Stimulated activated CD4-positive, alpha-beta T cell treated with anti-CD3 and anti-CD28 coated beads, Interleukin-1b, Interleukin-23, amount 100 ng/mL, for 24 hours (primary cell): ENCODE measurements around the gene AJM1.
"Not testable (repeated sequence)": the region's sequence is repeated elsewhere in the genome, so short reads cannot be mapped to it uniquely, and the experiment has no call there.

ENCODE experiments used
- DNase-seq, 4 experiments: peaks; one replicate each; pipeline ENCODE4 v3.0.0-alpha.2; 2020; ENCODE audit warnings: low read depth in 4 of 4, low spot score in 1 of 4

AJM1 gene

DNA sequence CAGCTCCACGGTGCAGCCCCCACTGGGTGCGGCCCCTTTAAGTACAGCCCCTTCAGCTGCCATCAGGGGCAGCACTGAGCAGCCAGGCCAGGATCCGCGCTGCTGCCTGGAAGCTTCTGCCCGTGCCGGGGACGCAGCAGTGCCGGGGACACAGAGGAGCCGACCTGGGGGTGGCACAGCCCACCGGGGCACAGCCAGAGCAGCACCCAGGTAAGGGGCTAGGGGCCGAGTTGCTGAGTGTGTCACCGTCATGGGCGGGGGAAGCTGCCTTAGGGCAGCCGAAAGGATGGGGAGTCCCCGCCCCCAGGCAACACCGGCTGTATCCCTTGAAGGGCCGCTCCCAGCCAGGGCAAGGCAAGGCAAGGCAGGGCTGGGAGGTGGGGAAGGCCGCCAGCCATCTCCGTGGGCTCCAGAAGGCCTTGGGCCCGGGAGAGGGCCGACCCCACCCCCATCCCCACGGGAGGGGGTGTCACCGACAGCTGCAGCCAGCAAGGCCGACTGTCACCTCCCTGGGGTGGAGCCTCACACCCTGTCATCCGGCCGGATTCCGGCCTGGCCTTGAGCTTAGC lies at the start of gene AJM1:
Gene AJM1, plus strand, starts transcription at position 99 of the 569 bp plus-strand sequence. CDS start 1,937 bp downstream, outside the sequence.
- DNase-seq, result peak; percentile 43 to 73 (median 56)

DNA sequence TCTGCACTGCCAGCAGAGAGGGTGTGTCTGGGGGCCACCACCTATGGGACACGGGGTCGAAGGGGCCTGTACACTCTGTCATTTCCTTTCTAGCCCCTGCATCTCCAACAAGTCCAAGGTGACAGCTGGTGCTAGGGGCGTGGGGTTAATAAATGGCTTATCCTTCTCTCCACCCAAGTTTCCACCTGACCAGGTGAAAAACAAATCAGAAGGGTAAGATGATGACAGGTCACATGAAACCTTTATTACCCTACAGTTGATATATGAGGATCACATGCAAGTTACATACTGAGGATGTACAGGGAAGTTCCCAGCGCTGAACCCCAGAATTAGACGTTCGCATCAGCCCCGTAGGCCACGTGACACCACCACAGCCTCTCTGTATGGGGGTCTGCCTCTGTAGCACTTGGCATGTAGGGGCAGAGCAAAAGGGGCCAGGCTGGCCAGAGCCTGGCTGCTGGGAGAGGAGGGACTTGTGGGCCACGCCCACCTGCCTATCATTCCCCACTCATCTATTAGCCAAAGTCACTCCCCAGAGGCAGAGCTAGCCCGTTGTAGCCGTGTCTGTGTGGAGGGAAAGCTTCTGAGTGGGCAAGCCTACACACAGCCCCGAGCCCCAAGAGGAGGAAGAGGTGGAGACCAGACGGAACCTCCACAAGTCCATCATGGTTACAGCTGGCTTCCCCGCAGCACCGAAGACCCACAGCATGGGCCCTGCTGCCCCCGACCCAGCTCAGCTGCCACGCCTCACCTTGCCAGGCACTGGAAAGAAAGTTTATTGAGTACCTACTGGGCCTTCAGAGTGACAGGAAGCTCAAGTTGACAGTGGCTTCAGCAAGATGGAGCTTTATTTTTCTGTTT lies 49.0 kb upstream of the AJM1 start:
- no peak for DNase-seq

DNA sequence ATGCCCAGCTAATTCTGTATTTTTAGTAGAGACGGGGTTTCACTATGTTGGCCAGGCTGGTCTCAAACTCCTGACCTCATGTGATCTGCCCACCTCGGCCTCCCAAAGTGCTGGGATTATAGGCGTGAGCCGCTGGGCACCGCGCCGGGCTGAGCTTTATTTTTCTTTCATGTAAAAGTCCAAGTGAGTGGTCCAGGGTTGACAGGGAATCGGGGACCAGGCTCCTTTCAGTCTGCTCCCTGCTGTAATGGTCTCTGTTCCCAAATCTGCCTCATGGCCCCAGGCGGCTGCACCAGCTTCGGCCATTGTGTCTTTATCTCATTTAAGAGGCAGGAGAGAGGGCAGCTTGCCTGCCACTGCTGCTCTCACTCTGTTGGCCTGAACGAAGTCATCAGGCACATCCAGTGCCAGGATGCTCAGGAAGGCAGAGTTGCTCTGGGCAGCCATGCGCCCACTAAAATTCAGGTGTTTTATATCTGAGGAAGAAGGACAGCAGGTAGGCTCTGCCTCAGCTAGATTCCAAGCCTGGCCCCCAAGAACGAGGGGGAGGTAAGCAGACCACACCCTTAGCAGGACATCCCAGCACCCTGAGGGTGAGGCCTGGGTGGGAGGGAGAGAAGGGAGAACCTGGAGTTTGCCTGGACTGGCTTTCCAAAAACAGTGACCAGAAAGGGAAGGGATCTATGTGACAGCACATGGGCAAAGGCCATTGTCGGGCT lies 47.8 kb upstream of the AJM1 start:
- no peak for DNase-seq

DNA sequence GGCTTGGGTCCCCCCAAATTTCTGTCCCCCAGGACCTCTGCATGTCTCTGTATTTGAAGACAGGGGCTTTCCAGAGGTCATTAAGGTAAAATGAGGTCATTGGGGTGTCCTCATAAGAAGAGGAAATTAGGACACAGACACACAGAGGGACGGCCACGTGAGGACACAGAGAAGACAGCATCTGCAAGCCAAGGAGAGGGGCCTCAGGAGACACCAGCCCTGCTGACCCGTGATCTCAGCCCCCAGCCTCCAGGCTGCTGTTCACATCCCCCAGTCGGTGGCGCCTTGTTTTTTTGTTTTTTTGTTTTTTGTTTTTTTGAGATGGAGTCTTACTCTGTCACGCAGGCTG lies 47.3 kb upstream of the AJM1 start:
- no peak for DNase-seq

DNA sequence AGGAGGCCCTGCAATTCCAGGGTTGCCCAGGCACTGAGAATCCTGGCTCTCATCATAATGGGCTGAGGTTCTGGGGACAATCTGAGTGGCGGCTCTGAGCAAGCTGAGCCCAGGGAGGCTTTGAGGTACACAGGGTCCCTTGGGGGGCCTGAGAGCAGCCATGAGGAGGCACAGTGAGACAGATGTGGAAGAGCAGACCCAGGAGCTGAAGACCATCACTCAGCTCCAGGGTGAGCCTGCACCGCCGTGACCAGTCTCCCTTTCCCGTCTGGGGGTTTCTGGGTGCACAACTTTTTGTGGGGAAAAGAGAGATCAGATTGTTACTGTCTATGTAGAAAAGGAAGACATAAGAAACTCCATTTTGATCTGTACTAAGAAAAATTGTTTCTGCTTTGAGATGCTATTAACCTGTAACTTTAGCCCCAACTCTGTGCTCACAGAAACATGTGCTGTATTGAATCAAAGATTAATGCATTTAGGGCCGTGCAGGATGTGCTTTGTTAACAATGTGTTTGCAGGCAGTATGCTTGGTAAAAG lies 46.0 kb upstream of the AJM1 start, which contains the start of gene CCDC183:
Gene CCDC183, plus strand, starts transcription at position 101 of the 537 bp plus-strand sequence. Its CDS starts 60 bp downstream, at position 161.
- DNase-seq, result no peak

DNA sequence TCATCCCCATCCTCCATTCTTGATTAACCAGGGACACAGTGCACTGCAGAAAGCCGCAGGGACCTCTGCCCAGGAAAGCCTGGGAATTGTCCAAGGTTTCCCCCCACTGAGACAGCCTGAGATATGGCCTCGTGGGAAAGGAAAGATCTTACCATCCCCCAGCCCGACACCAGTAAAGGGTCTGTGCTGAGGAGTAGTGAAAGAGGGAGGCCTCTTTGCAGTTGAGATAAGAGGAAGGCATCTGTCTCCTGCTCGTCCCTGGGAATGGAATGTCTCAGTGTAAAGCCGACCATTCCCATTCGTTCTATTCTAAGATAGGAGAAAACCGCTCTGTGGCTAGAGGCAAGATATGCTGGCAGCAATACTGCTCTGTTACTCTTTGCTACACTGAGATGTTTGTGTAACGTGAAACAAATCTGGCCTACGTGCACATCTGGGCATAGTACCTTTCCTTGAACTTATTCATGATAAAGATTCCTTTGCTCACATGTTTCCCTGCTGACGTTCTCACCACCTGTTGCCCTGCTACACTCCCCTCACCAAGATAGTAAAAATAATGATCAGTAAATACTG lies 45.4 kb upstream of the AJM1 start:
- not testable (repeated sequence) for DNase-seq

DNA sequence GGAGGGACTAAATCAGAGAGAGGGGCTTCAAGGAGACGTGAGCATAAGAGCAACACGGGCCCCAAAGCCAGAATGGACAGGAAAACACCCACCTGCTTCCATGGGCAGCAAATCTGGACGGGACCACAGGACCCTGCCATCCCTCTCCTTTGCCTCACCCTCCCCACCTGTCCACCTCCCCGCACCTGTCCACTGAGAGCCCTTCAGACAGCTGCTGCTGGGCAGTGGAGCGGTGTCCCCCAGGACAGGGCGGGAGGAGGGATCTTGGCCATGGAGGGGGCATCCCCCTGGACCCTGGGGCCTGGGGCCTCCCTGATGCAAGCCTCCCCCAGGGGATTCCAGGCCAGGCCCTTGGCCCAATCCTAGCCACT lies 43.6 kb upstream of the AJM1 start:
- no peak for DNase-seq

DNA sequence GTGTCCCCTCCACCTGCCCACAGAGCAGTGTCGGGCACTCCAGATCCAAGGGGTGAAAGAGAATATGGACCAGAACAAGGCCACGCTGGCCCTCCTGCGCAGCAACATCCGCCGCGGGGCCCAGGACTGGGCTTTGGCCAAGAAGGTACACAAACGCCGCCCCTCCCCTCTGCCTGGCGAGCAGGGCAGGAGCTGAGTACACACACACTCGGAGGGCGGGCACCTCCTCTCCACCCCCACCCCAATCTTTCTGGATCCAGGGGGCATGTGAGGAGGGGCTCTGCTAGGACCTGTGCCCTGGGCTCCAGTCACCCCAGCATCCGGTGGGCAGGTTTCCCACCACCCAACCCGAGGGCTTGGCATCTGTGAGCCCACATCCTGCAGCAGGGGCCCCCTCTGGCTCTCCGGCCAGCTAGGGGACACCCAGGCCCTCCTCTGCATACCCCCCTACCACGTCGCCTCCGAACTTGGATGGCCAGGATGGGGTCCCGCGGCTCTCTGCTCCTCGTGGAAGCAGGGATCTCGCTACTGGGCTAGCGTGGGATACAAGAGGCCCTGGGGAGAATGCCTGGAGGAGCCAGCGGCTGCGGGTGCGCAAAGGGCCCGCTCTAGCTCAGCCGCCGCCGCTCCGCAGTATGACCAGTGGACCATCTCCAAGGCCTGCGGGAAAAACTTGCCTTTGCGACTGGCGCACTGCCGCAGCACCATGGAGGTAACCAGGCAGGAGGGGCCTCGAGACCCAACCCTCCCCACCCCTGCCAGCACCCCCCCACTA lies 43.0 kb upstream of the AJM1 start:
- no peak for DNase-seq

DNA sequence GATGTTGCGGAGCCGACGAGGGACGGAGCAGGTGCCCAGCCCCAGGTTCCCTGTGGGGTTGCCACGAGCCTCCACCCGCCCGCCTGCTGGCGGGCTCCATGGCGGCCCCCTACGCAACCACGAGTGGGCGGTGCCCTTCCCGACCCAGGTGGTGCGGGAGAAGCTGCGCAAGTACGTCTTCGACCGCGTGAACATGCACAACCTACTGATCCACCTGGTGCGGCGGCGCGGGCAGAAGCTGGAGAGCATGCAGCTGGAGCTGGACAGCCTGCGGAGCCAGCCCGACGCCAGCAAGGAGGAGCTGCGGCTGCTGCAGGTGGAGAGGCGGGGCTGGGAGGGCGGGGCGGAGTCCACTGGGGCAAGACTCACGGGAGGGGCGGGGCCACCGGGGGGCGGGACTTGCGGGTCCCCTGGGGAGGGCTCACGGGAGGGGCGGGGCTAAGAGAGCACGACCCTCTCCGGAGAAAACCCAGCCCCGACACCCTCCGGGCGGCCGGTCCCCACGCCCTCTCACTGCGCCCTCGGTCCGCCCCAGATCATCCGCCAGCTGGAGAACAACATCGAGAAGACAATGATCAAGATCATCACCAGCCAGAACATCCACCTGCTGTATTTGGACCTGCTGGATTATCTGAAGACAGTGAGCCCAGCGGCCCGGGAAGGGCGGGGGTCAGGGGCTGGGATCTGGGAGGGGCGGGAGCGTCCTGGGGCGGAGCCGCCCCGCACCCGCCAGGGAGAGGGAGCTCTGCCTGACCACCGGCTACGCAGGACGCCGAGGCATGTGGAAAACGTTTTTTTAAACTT lies 42.2 kb upstream of the AJM1 start:
- DNase-seq, result peak; percentile 75 to 87 (median 82)

DNA sequence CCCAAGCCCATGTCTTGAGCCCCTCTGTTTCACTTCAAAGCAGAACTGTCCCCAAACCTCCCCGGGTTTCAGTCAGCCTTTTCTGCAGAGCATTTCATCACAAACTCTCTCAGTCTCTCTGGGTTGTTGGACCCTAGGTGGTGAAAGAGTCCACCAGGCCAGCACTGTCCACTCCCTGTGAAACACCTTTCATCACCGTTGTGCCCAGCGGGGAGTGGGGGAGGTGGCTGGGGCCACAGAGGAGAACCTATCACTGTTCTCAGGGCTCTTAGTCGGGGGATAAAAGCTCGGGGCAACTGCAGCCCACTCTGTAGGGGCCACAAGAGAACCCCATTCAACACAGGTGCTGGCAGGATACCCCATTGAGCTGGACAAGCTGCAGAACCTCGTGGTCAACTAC lies 40.0 kb upstream of the AJM1 start:
- DNase-seq, result no peak

DNA sequence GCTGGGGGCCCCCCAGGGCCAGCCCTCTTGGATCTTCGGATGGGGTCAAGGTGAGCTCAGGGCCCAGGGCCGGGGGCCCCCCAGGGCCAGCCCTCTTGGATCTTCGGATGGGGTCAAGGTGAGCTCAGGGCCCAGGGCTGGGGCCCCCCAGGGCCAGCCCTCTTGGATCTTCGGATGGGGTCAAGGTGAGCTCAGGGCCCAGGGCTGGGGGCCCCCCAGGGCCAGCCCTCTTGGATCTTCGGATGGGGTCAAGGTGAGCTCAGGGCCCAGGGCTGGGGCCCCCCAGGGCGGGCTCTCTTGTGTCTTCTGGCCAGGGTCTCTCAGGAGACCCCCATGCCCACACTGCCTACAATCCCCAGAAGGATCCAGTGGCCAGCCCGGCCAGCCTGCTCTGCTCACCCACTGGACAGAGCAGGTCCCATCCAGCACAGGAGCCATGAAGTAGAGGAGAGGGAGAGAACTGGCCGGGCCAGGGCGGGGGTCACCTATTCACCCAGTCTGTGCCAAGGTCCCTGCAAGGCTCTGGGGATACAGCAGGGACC lies 39.2 kb upstream of the AJM1 start:
- DNase-seq, result not testable (repeated sequence)

DNA sequence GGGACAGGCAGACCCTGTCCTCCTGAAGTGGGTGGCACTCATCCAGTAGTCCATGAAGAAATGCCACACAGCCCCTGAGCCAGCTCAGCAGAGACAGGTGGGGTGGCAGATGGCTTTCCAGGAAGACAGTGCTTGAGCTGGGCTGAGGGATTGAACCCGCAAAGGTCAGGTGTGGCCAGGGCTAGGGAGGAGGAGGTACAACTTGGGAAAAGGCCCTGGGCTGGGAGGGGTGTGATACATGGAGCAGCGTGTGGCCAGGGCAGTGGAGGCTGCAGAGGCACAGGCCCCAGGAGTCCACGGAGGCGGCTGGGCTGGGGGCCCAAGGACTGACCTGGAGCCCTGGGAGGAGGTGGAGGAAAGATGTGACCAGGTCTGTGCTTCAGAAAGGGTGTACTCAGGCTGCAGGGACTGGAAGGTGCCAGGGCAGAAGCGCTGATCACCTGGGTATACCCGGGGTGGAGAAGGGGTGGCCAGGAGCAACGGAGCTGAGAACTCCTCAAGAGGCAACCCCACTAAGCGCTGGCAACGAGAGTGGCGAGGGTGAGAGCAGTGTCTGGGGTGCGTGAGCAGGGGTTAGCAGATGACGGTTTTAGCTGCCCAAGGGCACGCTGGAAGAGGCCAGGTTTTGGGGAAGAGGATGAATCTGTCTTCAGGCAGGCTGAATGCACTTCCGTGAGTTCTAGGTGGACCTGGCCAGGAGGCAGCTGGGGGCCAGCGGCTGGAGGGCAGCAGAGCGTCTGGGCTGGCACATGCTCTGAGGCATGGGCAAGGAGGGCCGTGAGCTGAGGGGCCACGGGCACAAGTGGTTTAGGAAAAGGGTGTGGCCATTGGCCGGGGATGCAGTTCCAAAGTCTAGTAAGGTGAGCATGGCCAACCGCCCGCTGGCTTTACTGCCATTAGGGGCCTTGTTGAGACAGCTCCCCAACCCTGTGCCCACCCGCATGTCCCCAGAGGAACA lies 38.4 kb upstream of the AJM1 start:
- no peak for DNase-seq

DNA sequence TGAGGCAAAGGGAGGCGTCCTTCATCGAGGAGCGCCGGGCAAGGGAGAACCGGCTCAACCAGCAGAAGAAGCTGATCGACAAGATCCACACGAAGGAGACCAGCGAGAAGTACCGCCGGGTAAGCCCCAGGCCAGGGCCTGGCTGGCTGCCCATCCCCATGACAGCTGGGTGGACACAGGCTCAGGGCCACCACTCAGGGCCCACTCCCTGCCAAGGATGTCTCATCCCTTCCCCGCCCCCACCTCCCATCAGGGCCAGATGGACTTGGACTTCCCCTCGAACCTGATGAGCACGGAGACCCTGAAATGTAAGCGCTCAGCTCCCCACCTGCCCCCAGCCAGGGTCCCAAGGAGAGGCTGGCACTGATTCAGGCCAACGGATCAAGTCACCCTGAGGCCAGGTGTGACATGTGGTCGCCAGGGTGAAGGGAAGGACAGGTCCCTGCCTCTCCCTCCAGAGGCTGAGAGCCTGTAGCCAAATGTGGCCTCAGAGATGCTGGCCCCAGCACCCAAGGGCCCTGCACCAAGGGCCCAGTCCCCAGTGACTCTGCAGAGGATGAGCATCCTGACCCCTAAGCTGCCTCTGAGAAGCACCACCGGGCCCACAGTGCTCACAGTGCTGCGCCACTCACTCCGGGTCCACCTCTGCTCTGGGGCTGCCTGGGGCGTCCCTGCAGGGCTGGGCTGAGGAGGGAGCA lies 37.6 kb upstream of the AJM1 start:
- no peak for DNase-seq

DNA sequence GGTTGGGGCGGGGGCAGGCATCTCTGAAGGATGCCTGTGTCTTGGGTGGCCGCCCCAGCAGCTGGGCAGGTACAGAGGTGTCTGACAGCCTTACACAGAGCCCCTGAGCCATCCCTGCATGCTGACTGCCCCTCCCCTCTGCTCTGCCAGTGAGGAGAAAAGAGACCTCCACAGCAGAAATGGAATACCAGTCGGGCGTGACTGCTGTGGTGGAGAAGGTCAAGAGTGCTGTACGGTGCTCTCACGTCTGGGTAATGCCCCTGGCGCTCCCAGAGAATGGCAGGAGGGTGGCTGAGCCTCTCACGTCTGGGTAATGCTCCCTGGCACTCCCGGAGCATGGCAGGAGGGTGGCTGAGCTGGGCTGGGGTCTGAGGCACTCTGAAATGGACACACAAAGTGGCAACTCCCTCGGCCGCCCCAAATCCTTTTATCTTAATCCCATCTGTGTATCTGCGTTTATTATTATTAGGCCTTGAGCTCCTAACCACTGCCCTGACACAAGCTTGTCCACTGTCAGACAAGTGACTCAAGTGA lies 37.0 kb upstream of the AJM1 start:
- no peak for DNase-seq

DNA sequence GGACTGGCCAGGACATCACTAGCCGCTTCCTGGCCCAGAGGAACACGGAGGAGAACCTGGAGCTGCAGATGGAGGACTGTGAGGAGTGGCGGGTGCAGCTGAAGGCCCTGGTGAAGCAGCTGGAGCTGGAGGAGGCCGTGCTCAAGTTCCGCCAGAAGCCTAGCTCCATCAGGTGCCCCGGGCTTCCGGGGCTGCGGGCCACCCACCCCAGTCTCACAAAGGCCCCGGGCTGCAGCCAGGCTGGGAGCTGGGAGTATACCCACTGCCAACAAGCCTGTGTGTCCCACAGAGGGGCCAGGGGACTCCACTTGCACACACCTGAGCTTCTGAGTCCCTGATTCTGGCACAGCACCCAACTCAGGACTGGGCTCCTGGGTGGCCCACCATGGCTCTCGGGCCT lies 36.2 kb upstream of the AJM1 start:
- DNase-seq, result no peak

DNA sequence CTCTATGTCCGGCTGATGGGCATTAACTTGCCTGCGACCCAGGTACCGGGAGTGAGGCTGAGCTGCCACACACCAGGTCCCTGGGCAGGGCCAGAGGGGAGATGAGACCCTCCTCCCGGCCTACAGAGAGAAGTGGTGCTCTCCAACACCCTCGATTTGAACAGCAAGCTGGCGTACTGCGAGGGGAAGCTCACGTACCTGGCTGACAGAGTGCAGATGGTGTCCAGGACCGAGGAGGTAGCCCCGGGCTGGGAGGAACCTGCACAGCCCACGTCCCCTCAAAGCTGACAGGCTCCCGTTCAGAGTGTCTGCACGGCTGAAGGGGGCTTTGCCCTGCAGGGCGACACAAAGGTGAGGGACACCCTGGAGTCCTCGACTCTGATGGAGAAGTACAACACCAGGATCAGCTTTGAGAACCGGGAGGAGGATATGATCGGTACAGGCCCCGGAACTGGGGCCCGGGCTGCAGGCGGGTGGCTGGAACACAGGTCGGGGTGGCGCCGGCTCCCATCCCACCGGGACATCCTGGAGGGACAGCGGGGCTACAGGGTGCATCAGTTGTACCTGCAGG lies 35.6 kb upstream of the AJM1 start:
- DNase-seq, result no peak
